ENCODE results near the gene LEMD2.

- TF ChIP-seq NFRKB (IDR thresholded peaks at IDR 0.05) = no peak
- TF ChIP-seq BHLHE40 (IDR thresholded peaks at IDR 0.05; ENCODE audit: borderline replicate concordance) = no peak
- no peak for TF ChIP-seq ARNT (IDR thresholded peaks at IDR 0.05)
- TF ChIP-seq CTBP1 (IDR thresholded peaks at IDR 0.05; ENCODE audit: borderline replicate concordance) = no peak
- no peak for TF ChIP-seq FOXK2 (IDR thresholded peaks at IDR 0.05)
- no peak for TF ChIP-seq SP1 (IDR thresholded peaks at IDR 0.05)
- TF ChIP-seq SUZ12 (IDR thresholded peaks at IDR 0.05) = no peak
- no peak for TF ChIP-seq HDGF (IDR thresholded peaks at IDR 0.05; ENCODE audit: borderline replicate concordance)
- no peak for TF ChIP-seq FOXM1 (IDR thresholded peaks at IDR 0.05; ENCODE audit: borderline replicate concordance)
- TF ChIP-seq FOXA1 (IDR thresholded peaks at IDR 0.05) = no peak
- TF ChIP-seq ZNF384 (IDR thresholded peaks at IDR 0.05) = no peak
- no peak for TF ChIP-seq LEF1 (IDR thresholded peaks at IDR 0.05; ENCODE audit: borderline replicate concordance)
Measured at GRCh38 chr6:33813990-33814985, 25.4 kb upstream of the LEMD2 start.

All from HEK293T (cell line).